Activated CD8-positive, alpha-beta T cell treated with anti-CD3 and anti-CD28 coated beads for 36 hours (primary cell): ENCODE measurements around the gene DYNLL1. TPM values are rescaled to one million over a fixed set of nuclear protein-coding genes. Genes with fewer than 3 reads are reported as not detected.

Experiments
- ATAC-seq: fragments of 200-7000 bp; cut with Tn5 transposase; one replicate; pipeline ENCODE4 v1.10.0; 2021; ENCODE audit warnings: mild to moderate bottlenecking, moderate library complexity
- CTCF ChIA-PET: fragments of 350-600 bp; sonication (Branson Sonifier 250); formaldehyde crosslinking; loops from one replicate; lab custom pipeline; 2021; ENCODE audit warnings: antibody characterized with exemption; lab: Charles Lee
- POLR2A ChIA-PET: fragments of 350-600 bp; sonication (Branson Sonifier 250); formaldehyde crosslinking; loops from one replicate; lab custom pipeline; 2021; ENCODE audit warnings: antibody characterized with exemption; lab: Charles Lee
- DNase-seq: peaks from one replicate; pipeline ENCODE4 v3.0.0-alpha.2; 2020
- H3K27ac Mint-ChIP-seq: one replicate; pipeline ENCODE4 v1.8.0; 2021; ENCODE audit warnings: mild to moderate bottlenecking, mixed read lengths
- H3K27me3 Mint-ChIP-seq: one replicate; pipeline ENCODE4 v1.8.0; 2021; ENCODE audit warnings: mixed read lengths
- H3K36me3 Mint-ChIP-seq: one replicate; pipeline ENCODE4 v1.8.0; 2021; ENCODE audit warnings: low read depth, mixed read lengths
- H3K4me1 Mint-ChIP-seq: one replicate; pipeline ENCODE4 v1.8.0; 2021; ENCODE audit warnings: low read depth, mixed read lengths
- H3K4me3 Mint-ChIP-seq: one replicate; pipeline ENCODE4 v1.8.0; 2021; ENCODE audit warnings: mild to moderate bottlenecking, moderate library complexity, mixed read lengths
- H3K9me3 Mint-ChIP-seq: one replicate; pipeline ENCODE4 v1.8.0; 2021; ENCODE audit warnings: mixed read lengths
- CTCF ChIP-seq: fragments of 200-600 bp; IDR thresholded peaks from one replicate; pipeline ENCODE4 v1.8.0; 2022; ENCODE audit warnings: antibody characterized with exemption, mild to moderate bottlenecking
- intact Hi-C: fragments of 100-400 bp; cut with micrococcal nuclease; formaldehyde crosslinking; loops from one replicate; pipeline ENCODE4 v1.10.0; 2022
- total RNA-seq, 2 experiments: library from RNA; stranded (reverse); gene quantifications; one replicate each; pipeline ENCODE4 v1.2.3, GENCODE V29; 2021

DYNLL1 gene
- total RNA-seq, 2 experiments from 2014 or later, result 126 to 137 TPM

DNA sequence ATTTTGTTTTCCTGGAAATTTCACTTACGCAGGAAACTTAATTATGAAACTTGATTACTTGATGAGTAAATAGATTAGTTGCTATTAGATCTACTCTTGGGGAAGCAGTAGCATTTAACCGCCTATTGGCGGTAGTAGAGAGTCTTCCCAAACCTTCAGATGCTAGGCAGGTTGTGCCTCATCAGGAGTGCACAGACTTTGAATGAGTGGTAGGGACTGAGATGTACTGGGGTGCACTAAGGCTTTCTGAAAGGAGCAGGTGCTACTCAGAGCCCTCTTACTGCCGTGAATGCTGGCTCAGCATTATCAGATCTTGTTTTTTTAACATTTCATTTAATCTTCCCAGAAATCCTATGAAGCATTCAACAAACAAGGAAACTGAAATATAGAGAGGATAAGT is 41.9 kb upstream of the DYNLL1 start:
- peak; percentile 71 for TF ChIP-seq CTCF
- H3K27ac Mint-ChIP-seq, result peak overlapping the region; percentile 11
- peaks cover 15% of the 10 kb centered on the region for H3K4me1 Mint-ChIP-seq
- ATAC-seq (peak; percentile 97), DNase-seq (peak; percentile 32)
- no peak overlapping the region for H3K4me3 Mint-ChIP-seq
- peaks cover 38% of the 10 kb centered on the region for H3K36me3 Mint-ChIP-seq
- no peaks in the 10 kb centered on the region for H3K9me3 Mint-ChIP-seq
- no peaks in the 10 kb centered on the region for H3K27me3 Mint-ChIP-seq
- ChIA-PET POLR2A (interaction anchor here (1.0 to 3.6 kb wide), 5 partner anchors 9 to 15 kb away, joined by 3 to 26 read pairs (median 4); partner anchors contain the start of gene SRSF9), CTCF (interaction anchor here (1.0 to 12.0 kb wide), 8 partner anchors 13 to 226 kb away, joined by 3 to 110 read pairs (median 4); partner anchors contain the start of gene SRSF9)
- intact Hi-C loops, result no loop called here

DNA sequence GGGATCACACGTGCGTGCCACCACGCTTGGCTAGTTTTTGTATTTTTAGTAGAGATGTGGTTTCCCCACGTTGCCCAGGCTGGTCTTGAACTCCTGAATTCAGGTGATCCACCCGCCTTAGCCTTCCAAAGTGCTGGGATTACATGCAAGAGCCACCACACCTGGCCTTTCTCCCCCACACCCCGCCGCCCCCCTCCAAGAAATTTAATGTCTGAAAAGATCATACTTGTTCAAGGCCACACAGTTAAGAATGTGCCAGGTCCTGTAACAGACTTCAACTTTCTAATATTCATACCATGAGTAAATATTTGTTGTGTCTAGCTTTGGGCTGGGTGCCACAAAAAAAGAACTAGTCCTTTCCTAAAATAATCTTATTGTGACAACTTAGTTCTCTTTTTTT is 40.6 kb upstream of the DYNLL1 start:
- Mint-ChIP-seq H3K4me3 (no peak overlapping the region), H3K9me3 (no peaks in the 10 kb centered on the region), H3K36me3 (peaks cover 43% of the 10 kb centered on the region), H3K27ac (no peak overlapping the region), H3K4me1 (peaks cover 13% of the 10 kb centered on the region), H3K27me3 (no peaks in the 10 kb centered on the region)
- no peak for DNase-seq
- intact Hi-C loops, result no loop called here
- ChIA-PET CTCF (interaction anchor here (12.0 kb wide), 1 partner anchor 11 kb away, joined by 110 read pairs; the partner anchor contains the start of gene SRSF9), POLR2A (interaction anchor here (0.6 to 3.6 kb wide), 3 partner anchors 13 to 128 kb away, joined by 5 to 26 read pairs (median 6); partner anchors contain the start of gene SRSF9)
- no peak for TF ChIP-seq CTCF
- ATAC-seq, result no peak

DNA sequence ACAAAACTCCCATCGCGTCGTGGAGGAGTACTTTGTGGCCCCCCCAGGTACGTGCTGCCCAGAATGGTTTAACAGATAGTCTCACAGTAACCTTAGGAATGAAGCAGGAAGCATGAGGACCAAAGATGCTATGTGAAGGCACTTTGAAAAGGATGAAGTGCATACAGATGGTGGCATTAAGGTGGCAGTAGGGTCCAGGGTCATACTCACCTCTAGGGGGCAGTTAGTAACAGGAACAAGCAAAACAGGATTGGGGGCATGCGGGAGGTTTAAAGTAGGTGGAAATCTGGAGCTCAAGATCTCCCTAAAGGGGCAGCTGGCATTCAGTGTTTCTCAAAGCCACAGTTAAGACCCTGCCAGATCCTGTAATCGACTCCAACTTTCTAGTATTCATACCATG is 38.8 kb upstream of the DYNLL1 start:
- intact Hi-C loops, result no loop called here
- Mint-ChIP-seq H3K27ac (peak overlapping the region; percentile 51), H3K36me3 (peaks cover 48% of the 10 kb centered on the region)

GRCh38 chr12:120460157-120460556 is 35.8 kb upstream of the DYNLL1 start:
- H3K36me3 Mint-ChIP-seq, result peaks cover 69% of the 10 kb centered on the region
- peak overlapping the region; percentile 7 for H3K27ac Mint-ChIP-seq
- no peak overlapping the region for H3K4me3 Mint-ChIP-seq
- intact Hi-C loops, result no loop called here
- no peaks in the 10 kb centered on the region for H3K27me3 Mint-ChIP-seq
- ATAC-seq (no peak), DNase-seq (no peak)
- no peaks in the 10 kb centered on the region for H3K9me3 Mint-ChIP-seq
- TF ChIP-seq CTCF, result no peak
- ChIA-PET POLR2A (interaction anchor here (0.8 to 4.0 kb wide), 4 partner anchors 8 to 14 kb away, joined by 3 to 22 read pairs (median 10); partner anchors contain the start of genes GATC, SRSF9 and TRIAP1), CTCF (interaction anchor here (12.0 kb wide), 1 partner anchor 7 kb away, joined by 110 read pairs; the partner anchor contains the start of gene SRSF9)
- H3K4me1 Mint-ChIP-seq, result peaks cover 8% of the 10 kb centered on the region

More for the DNA sequence above, 38.8 kb upstream of the DYNLL1 start:
- POLR2A ChIA-PET, result interaction anchor here (0.8 to 3.6 kb wide), 4 partner anchors 8 to 90 kb away, joined by 3 to 26 read pairs (median 12); partner anchors contain the start of genes GATC, SRSF9 and TRIAP1
- TF ChIP-seq CTCF, result peak; percentile 46
- ATAC-seq (no peak), DNase-seq (peak; percentile 30)
- CTCF ChIA-PET, result interaction anchor here (0.6 to 12.0 kb wide), 8 partner anchors 10 to 120 kb away, joined by 3 to 110 read pairs (median 4); partner anchors contain the start of gene SRSF9
- Mint-ChIP-seq H3K4me1 (peaks cover 11% of the 10 kb centered on the region), H3K4me3 (no peak overlapping the region), H3K9me3 (no peaks in the 10 kb centered on the region), H3K27me3 (no peaks in the 10 kb centered on the region)

GRCh38 chr12:120462099-120462640 is 33.7 kb upstream of the DYNLL1 start:
- no peak overlapping the region for H3K4me3 Mint-ChIP-seq
- POLR2A ChIA-PET, result interaction anchor here (0.7 to 4.0 kb wide), 3 partner anchors 12 to 34 kb away, joined by 3 to 17 read pairs (median 3); partner anchors contain the start of genes DYNLL1, GATC and TRIAP1
- no peaks in the 10 kb centered on the region for H3K27me3 Mint-ChIP-seq
- no peak overlapping the region for H3K27ac Mint-ChIP-seq
- H3K9me3 Mint-ChIP-seq, result no peaks in the 10 kb centered on the region
- ATAC-seq, result no peak
- H3K36me3 Mint-ChIP-seq, result peaks cover 71% of the 10 kb centered on the region
- TF ChIP-seq CTCF, result no peak
- DNase-seq, result no peak
- intact Hi-C loops, result no loop called here
- CTCF ChIA-PET, result interaction anchor here (1.1 to 8.9 kb wide), 4 partner anchors 7 to 119 kb away, joined by 3 to 110 read pairs (median 7); partner anchors contain the start of genes GATC, POP5 and TRIAP1
- peaks cover 25% of the 10 kb centered on the region for H3K4me1 Mint-ChIP-seq
